Caco-2 (cell line): Measurements from ENCODE around the gene TCF3. TPM values are rescaled to one million over a fixed set of nuclear protein-coding genes. Genes with fewer than 3 reads are reported as not detected.

ENCODE experiments used
- BruUV-seq: library from RNA; stranded (reverse); fragments of 400-500 nt; replicated peaks from 2 replicates; lab custom pipeline; 2021; lab: Mats Ljungman, UMichigan
- CTCF ChIA-PET: fragments of 300-600 bp; sonication (Branson Sonifier 250); formaldehyde crosslinking; loops from one replicate; lab custom pipeline; 2022; ENCODE audit warnings: antibody characterized with exemption; lab: Charles Lee
- POLR2A ChIA-PET: fragments of 300-600 bp; sonication (Branson Sonifier 250); formaldehyde crosslinking; loops from one replicate; lab custom pipeline; 2022; ENCODE audit warnings: antibody characterized with exemption; lab: Charles Lee
- DNase-seq, 2 experiments: peaks; one replicate each; pipeline versions ENCODE4 v3.0.0 to v3.0.0-alpha.2; 2020 to 2022
- H3K27me3 ChIP-seq: replicated peaks from 2 replicates; pipeline ENCODE4 v1.6.0; 2011; ENCODE audit warnings: low read length; ENCODE audit not compliant: control insufficient read depth, insufficient read depth
- H3K36me3 ChIP-seq: 2 replicates; pipeline ENCODE4 v1.5.1; 2011; ENCODE audit warnings: low read length; ENCODE audit not compliant: control insufficient read depth, insufficient read depth
- H3K4me1 ChIP-seq: fragments of 250-450 bp; sonication (Bioruptor Pico); 2 replicates; pipeline ENCODE4 v1.5.1; 2020; ENCODE audit warnings: mild to moderate bottlenecking
- H3K4me3 ChIP-seq: 2 replicates; pipeline ENCODE4 v1.5.1; 2011; ENCODE audit warnings: low read depth, mild to moderate bottlenecking, control low read depth, low read length
- H3K9me3 ChIP-seq: fragments of 250-450 bp; sonication (Bioruptor Pico); 2 replicates; pipeline ENCODE4 v1.5.1; 2020; ENCODE audit warnings: mild to moderate bottlenecking, moderate library complexity
- H3K27ac Mint-ChIP-seq: one replicate; pipeline ENCODE4 v1.8.0; 2022; ENCODE audit warnings: mixed read lengths; ENCODE audit not compliant: unreplicated experiment
- H3K27me3 Mint-ChIP-seq: one replicate; pipeline ENCODE4 v1.8.0; 2022; ENCODE audit warnings: mixed read lengths; ENCODE audit not compliant: insufficient read depth, unreplicated experiment
- H3K36me3 Mint-ChIP-seq: one replicate; pipeline ENCODE4 v1.8.0; 2022; ENCODE audit warnings: mild to moderate bottlenecking, mixed read lengths; ENCODE audit not compliant: insufficient read depth, unreplicated experiment
- H3K4me1 Mint-ChIP-seq: one replicate; pipeline ENCODE4 v1.8.0; 2022; ENCODE audit warnings: low read depth, mixed read lengths; ENCODE audit not compliant: unreplicated experiment
- H3K4me3 Mint-ChIP-seq: one replicate; pipeline ENCODE4 v1.8.0; 2022; ENCODE audit warnings: mild to moderate bottlenecking, moderate library complexity, mixed read lengths; ENCODE audit not compliant: unreplicated experiment
- H3K9me3 Mint-ChIP-seq: one replicate; pipeline ENCODE4 v1.8.0; 2022; ENCODE audit warnings: mixed read lengths; ENCODE audit not compliant: unreplicated experiment
- CTCF ChIP-seq, 2 experiments: fragments of 200-600 bp in 1 of 2; IDR thresholded peaks; 1 replicate in 1 of 2; 2 replicates in 1 of 2; pipeline versions ENCODE4 v1.5.1 to v1.8.0; 2011 to 2022; ENCODE audit warnings: antibody characterized with exemption in 1 of 2, control low read depth in 1 of 2, inconsistent platforms in 1 of 2, low read depth in 1 of 2, low read length in 1 of 2, mild to moderate bottlenecking in 1 of 2, moderate library complexity in 1 of 2; ENCODE audit not compliant: insufficient read depth in 1 of 2, severe bottlenecking in 1 of 2, unreplicated experiment in 1 of 2
- intact Hi-C: fragments of 100-400 bp; cut with micrococcal nuclease; formaldehyde crosslinking; loops from one replicate; pipeline ENCODE4 v1.10.0; 2022; ENCODE audit not compliant: unreplicated experiment
- total RNA-seq: library from RNA; stranded (reverse); gene quantifications from 2 replicates; pipeline ENCODE4 v1.2.3, GENCODE V29; 2022

TCF3 gene
- total RNA-seq, 1 experiment from 2014 or later = 147 TPM

GRCh38 chr19:1653300-1653628 lies 849 bp upstream of the TCF3 start:
- H3K9me3 Mint-ChIP-seq = no peaks in the 10 kb centered on the region
- CTCF ChIA-PET = interaction anchor here (0.7 to 1.0 kb wide), 4 partner anchors 19 to 122 kb away, joined by 3 to 4 read pairs (median 3); no protein-coding TSS in a partner anchor
- no peaks in the 10 kb centered on the region for H3K4me1 Mint-ChIP-seq
- POLR2A ChIA-PET = interaction anchor here (1.0 kb wide), 1 partner anchor 60 kb away, joined by 4 read pairs; the partner anchor contains the start of gene MBD3
- Histone ChIP-seq H3K27me3 (no peaks in the 10 kb centered on the region), H3K4me3 (peak overlapping the region; percentile 42), H3K4me1 (peaks cover 4% of the 10 kb centered on the region; the same call in 1 of the 2 replicates), H3K36me3 (peaks cover 2% of the 10 kb centered on the region; the same call in 1 of the 2 replicates), H3K9me3 (no peaks in the 10 kb centered on the region)
- H3K36me3 Mint-ChIP-seq = peaks cover 26% of the 10 kb centered on the region
- H3K27ac Mint-ChIP-seq = peak overlapping the region; percentile 57
- no peak for TF ChIP-seq CTCF (IDR thresholded peaks at IDR 0.05; ENCODE audit: insufficient read depth in 1 of 2, low read depth in 1 of 2, low read length in 1 of 2, severe bottlenecking in 1 of 2, unreplicated experiment in 1 of 2)
- intact Hi-C loops = no loop called here
- no peaks in the 10 kb centered on the region for H3K27me3 Mint-ChIP-seq
- DNase-seq = no peak
- BruUV-seq = no TSS peak
- H3K4me3 Mint-ChIP-seq = peak overlapping the region; percentile 64

GRCh38 chr19:1651568-1652291 lies 685 bp downstream of the TCF3 start:
- peak; percentile 32 to 46 for DNase-seq
- POLR2A ChIA-PET = no interaction called here
- H3K4me1 Mint-ChIP-seq = no peaks in the 10 kb centered on the region

More at GRCh38 chr19:1651568-1652291, 685 bp downstream of the TCF3 start:
- Histone ChIP-seq H3K4me3 (peak overlapping the region; percentile 66), H3K4me1 (no peaks in the 10 kb centered on the region), H3K36me3 (peaks cover 3% of the 10 kb centered on the region; the same call in 1 of the 2 replicates), H3K9me3 (no peaks in the 10 kb centered on the region), H3K27me3 (no peaks in the 10 kb centered on the region)
- peak overlapping the region; percentile 76 for H3K4me3 Mint-ChIP-seq
- CTCF ChIA-PET = no interaction called here
- no peaks in the 10 kb centered on the region for H3K9me3 Mint-ChIP-seq
- peak overlapping the region; percentile 67 for H3K27ac Mint-ChIP-seq
- H3K27me3 Mint-ChIP-seq = no peaks in the 10 kb centered on the region
- no TSS peak for BruUV-seq
- no peak for TF ChIP-seq CTCF (IDR thresholded peaks at IDR 0.05; ENCODE audit: insufficient read depth in 1 of 2, low read depth in 1 of 2, low read length in 1 of 2, severe bottlenecking in 1 of 2, unreplicated experiment in 1 of 2)
- intact Hi-C loops = loop anchor here (1.0 kb wide), 1 partner anchor 46 kb away; the partner anchor contains the start of gene UQCR11
- peaks cover 28% of the 10 kb centered on the region for H3K36me3 Mint-ChIP-seq
